GM12878 (cell line): ENCODE results near the gene SUFU. TPM values are rescaled to one million over a fixed set of nuclear protein-coding genes. Genes with fewer than 3 reads are reported as not detected.

Experiments
- ATAC-seq: fragments of 200-7000 bp; cut with Tn5 transposase; 3 replicates; pipeline ENCODE4 v1.9.1; 2020; ENCODE audit warnings: mild to moderate bottlenecking, moderate library complexity
- BruUV-seq: library from RNA; stranded (reverse); fragments of 400-500 nt; replicated peaks from 2 replicates; lab custom pipeline; 2021; lab: Mats Ljungman, UMichigan
- CTCF ChIA-PET: fragments of 300-600 bp; sonication (Branson Sonifier 250); formaldehyde crosslinking; extraction: SDS; loops from one replicate; lab custom pipeline; 2021; ENCODE audit warnings: inconsistent platforms; lab: Yijun Ruan, JAX
- POLR2A ChIA-PET: fragments of 350-600 bp; formaldehyde crosslinking; extraction: SDS; loops from one replicate; lab custom pipeline; 2021; ENCODE audit warnings: inconsistent platforms; lab: Charles Lee
- RAD21 ChIA-PET: fragments of 300-600 bp; sonication (Branson Sonifier 250); formaldehyde crosslinking; loops from one replicate; lab custom pipeline; 2023; ENCODE audit warnings: antibody characterized with exemption; ENCODE audit not compliant: unreplicated experiment; lab: Charles Lee
- SMC1A ChIA-PET: fragments of 300-600 bp; sonication (Branson Sonifier 250); formaldehyde crosslinking; loops from one replicate; lab custom pipeline; 2023; ENCODE audit not compliant: unreplicated experiment, uncharacterized antibody; lab: Charles Lee
- DNase-seq: peaks from one replicate; pipeline ENCODE4 v3.0.0-alpha.2; 2011; ENCODE audit warnings: low read depth, low spot score
- FAIRE-seq: peaks from 3 replicates; lab custom pipeline; 2011; peaks lifted over from hg19 to GRCh38; lab: Jason Lieb, UNC
- H2AFZ ChIP-seq: 2 replicates; pipeline ENCODE4 v1.6.0; 2011; ENCODE audit warnings: low read depth, low read length, control low read depth; ENCODE audit not compliant: control insufficient read depth
- H3K27ac ChIP-seq: 2 replicates; pipeline ENCODE4 v1.5.1; 2011; ENCODE audit warnings: control low read depth; ENCODE audit not compliant: control insufficient read depth, insufficient read depth
- H3K27me3 ChIP-seq, 2 experiments: replicated peaks in 1 of 2; 2 replicates each; pipeline versions ENCODE4 v1.6.0 to v1.6.1; 2011; ENCODE audit warnings: low read length in 1 of 2; ENCODE audit not compliant: control insufficient read depth in 2 of 2, insufficient read depth in 2 of 2
- H3K36me3 ChIP-seq, 2 experiments: 2 replicates each; pipeline ENCODE4 v1.5.1; 2011; ENCODE audit warnings: low read length in 1 of 2; ENCODE audit not compliant: control insufficient read depth in 2 of 2, insufficient read depth in 2 of 2
- H3K4me1 ChIP-seq: 2 replicates; pipeline ENCODE4 v1.6.1; 2011; ENCODE audit warnings: mild to moderate bottlenecking, low read length, moderate library complexity, mixed read lengths; ENCODE audit not compliant: control insufficient read depth, insufficient read depth
- H3K4me2 ChIP-seq: 2 replicates; pipeline ENCODE4 v1.6.0; 2011; ENCODE audit warnings: control low read depth; ENCODE audit not compliant: control insufficient read depth, insufficient read depth
- H3K4me3 ChIP-seq: fragments of 200-600 bp; sonication (generic); 2 replicates; pipeline ENCODE4 v1.5.1; 2016
- H3K79me2 ChIP-seq: 2 replicates; pipeline ENCODE4 v1.6.0; 2011; ENCODE audit warnings: low read length; ENCODE audit not compliant: control insufficient read depth, insufficient read depth
- H3K9ac ChIP-seq: 2 replicates; pipeline ENCODE4 v1.8.0; 2011; ENCODE audit warnings: low read length, control low read depth, mixed read lengths; ENCODE audit not compliant: control insufficient read depth, insufficient read depth
- H3K9me3 ChIP-seq: replicated peaks from 3 replicates; pipeline ENCODE4 v1.5.1; 2011; ENCODE audit warnings: mild to moderate bottlenecking, low read length; ENCODE audit not compliant: control insufficient read depth, insufficient read depth
- H4K20me1 ChIP-seq: 2 replicates; pipeline ENCODE4 v1.6.0; 2011; ENCODE audit not compliant: control insufficient read depth, insufficient read depth
- BRCA1 ChIP-seq: IDR thresholded peaks from 2 replicates; pipeline ENCODE4 v1.6.1; 2011; ENCODE audit warnings: low read depth, low read length, improper control_type of control experiment
- CHD1 ChIP-seq: IDR thresholded peaks from 2 replicates; pipeline ENCODE4 v1.6.1; 2012; ENCODE audit warnings: low read depth, low read length, improper control_type of control experiment
- IKZF1 ChIP-seq: fragments of 450-650 bp; conservative IDR thresholded peaks from 2 replicates; pipeline ENCODE4 v1.6.1; 2017; ENCODE audit warnings: antibody characterized with exemption, mild to moderate bottlenecking
- NBN ChIP-seq: fragments of 450-650 bp; IDR thresholded peaks from 2 replicates; pipeline ENCODE4 v1.6.1; 2016
- NFXL1 ChIP-seq: fragments of 450-650 bp; IDR thresholded peaks from 2 replicates; pipeline ENCODE4 v1.6.1; 2017; ENCODE audit warnings: antibody characterized with exemption, mild to moderate bottlenecking, borderline replicate concordance
- NRF1 ChIP-seq: conservative IDR thresholded peaks from 2 replicates; pipeline ENCODE4 v1.6.1; 2011; ENCODE audit warnings: mild to moderate bottlenecking, low read depth, low read length, improper control_type of control experiment
- PAX8 ChIP-seq: fragments of 450-650 bp; IDR thresholded peaks from 2 replicates; pipeline ENCODE4 v1.6.1; 2017; ENCODE audit warnings: mild to moderate bottlenecking, moderate library complexity
- RB1 ChIP-seq: fragments of 450-650 bp; formaldehyde crosslinking; IDR thresholded peaks from 2 replicates; pipeline ENCODE4 v1.6.1; 2017; ENCODE audit warnings: mild to moderate bottlenecking, borderline replicate concordance
- RCOR1 ChIP-seq: conservative IDR thresholded peaks from 2 replicates; pipeline ENCODE4 v1.6.1; 2012; ENCODE audit warnings: low read depth, low read length, improper control_type of control experiment
- RELA ChIP-seq: fragments of 450-650 bp; IDR thresholded peaks from 2 replicates; pipeline ENCODE4 v1.8.0; 2014; ENCODE audit warnings: borderline replicate concordance; ENCODE audit not compliant: partially characterized antibody
- SIX5 ChIP-seq: IDR thresholded peaks from 2 replicates; pipeline ENCODE4 v1.6.1; 2011; ENCODE audit warnings: mild to moderate bottlenecking, low read depth, low read length, moderate library complexity; ENCODE audit not compliant: severe bottlenecking
- ZNF622 ChIP-seq: fragments of 450-650 bp; IDR thresholded peaks from 2 replicates; pipeline ENCODE4 v1.6.1; 2017; ENCODE audit warnings: mild to moderate bottlenecking, inconsistent platforms
- WGBS: methylation state at CpG from one replicate; pipeline ENCODE4 v1.1.6; 2016; ENCODE audit warnings: low lambda C conversion rate; ENCODE audit not compliant: insufficient replicate concordance, insufficient coverage; ENCODE audit errors: missing lambda C conversion rate; 5-methylcytosine and 5-hydroxymethylcytosine counted together
- in situ Hi-C: fragments of 300-500 bp; cut with MboI; formaldehyde crosslinking; loops from 9 replicates; pipeline ENCODE4 v1.14.3; 2018; ENCODE audit warnings: mixed read lengths
- intact Hi-C: fragments of 100-400 bp; cut with micrococcal nuclease; formaldehyde crosslinking; loops from one replicate; pipeline ENCODE4 v1.14.2; 2022; ENCODE audit not compliant: unreplicated experiment
- polyA plus RNA-seq, 11 experiments: library from polyadenylated mRNA; depleted of rRNA in 4 of 11; unstranded in 6 of 11; stranded (reverse) in 5 of 11; fragments of >200 nt; fragmentation: Nextera tagmentation in 4 of 11; fragmentation: Illumina TruSeq in 1 of 11; extraction: Ambion mirVana in 4 of 11; extraction: Trizol in 1 of 11; gene quantifications; 1 replicate in 1 of 11; 2 replicates in 10 of 11; pipeline versions ENCODE4 v1.2.1 to v1.2.3, GENCODE V29; 2011 to 2016; ENCODE audit warnings: inconsistent platforms in 2 of 11, missing spikeins in 2 of 11, low read depth in 1 of 11
- total RNA-seq, 4 experiments: library from RNA; depleted of rRNA in 3 of 4; stranded (reverse); fragments of >200 nt in 3 of 4; fragmentation: Illumina TruSeq in 1 of 4; extraction: Trizol in 1 of 4; gene quantifications; 2 replicates each; pipeline versions ENCODE4 v1.2.1 to v1.2.3, GENCODE V29; 2013 to 2021
- TF ChIP-seq, protein P1 (sequence below): fragments of 450-650 bp; conservative IDR thresholded peaks from 2 replicates; pipeline ENCODE4 v1.6.1; 2017; ENCODE audit warnings: mild to moderate bottlenecking, moderate library complexity
- TF ChIP-seq, protein P2 (sequence below): fragments of 450-650 bp; IDR thresholded peaks from 2 replicates; pipeline ENCODE4 v1.6.1; 2017; ENCODE audit warnings: mild to moderate bottlenecking
- TF ChIP-seq, protein P3 (sequence below): fragments of 450-650 bp; IDR thresholded peaks from 2 replicates; pipeline ENCODE4 v1.6.1; 2017; ENCODE audit warnings: antibody characterized with exemption, mild to moderate bottlenecking, moderate library complexity

The SUFU gene
- total and polyA plus RNA-seq, 10 of the 15 experiments (the other 5 are each of a cell fraction or from before 2014, with no cell fraction given): 0.68 to 7.7 (median 2.4) TPM

DNA sequence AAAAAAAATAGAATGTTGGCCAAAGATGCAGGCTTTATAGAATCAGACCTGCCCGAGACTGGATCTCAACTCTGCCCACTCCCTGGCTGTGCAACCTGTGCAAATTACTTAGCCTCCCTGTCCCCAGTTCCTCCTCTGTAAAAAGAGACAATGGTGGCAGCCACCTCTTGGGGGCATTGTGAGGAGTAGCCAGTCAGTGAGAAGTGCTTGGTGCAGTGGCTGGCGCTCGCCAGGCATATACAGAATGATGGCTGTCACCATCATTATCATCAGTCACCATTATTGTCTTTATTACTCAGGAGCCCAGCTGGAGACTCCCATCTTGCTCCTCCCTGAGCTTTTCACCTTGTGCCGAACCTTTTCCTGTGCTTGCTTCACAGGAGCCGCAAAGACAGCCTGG, 111.1 kb downstream of the SUFU start:
- ATAC-seq: no peak
- 96% methylated on average over 5 of the region's 5 CpGs for WGBS
- RAD21 ChIA-PET: interaction anchor here (0.6 to 1.6 kb wide), 3 partner anchors 30 to 110 kb away, joined by 3 to 5 read pairs (median 3); partner anchors contain the start of gene TRIM8
- Histone ChIP-seq H3K36me3 (peaks cover 2 to 5% of the 10 kb centered on the region in 2 experiments; a peak in 3 of 4 replicates), H3K4me2 (no peak overlapping the region), H3K79me2 (no peaks in the 10 kb centered on the region), H3K9ac (no peak overlapping the region), H3K9me3 (no peaks in the 10 kb centered on the region), H3K27me3 (no peaks in the 10 kb centered on the region), H3K27ac (no peak overlapping the region), H3K4me1 (0 out of 2 replicates have a peak, but pooled peaks cover 3% of the 10 kb centered on the region), H3K4me3 (no peak overlapping the region), H4K20me1 (0 out of 2 replicates have a peak, but pooled peaks cover 2% of the 10 kb centered on the region), H2AFZ (no peak overlapping the region)
- SMC1A ChIA-PET: interaction anchor here (0.8 to 1.3 kb wide), 3 partner anchors 10 to 60 kb away, joined by 3 to 4 read pairs (median 4); no protein-coding TSS in a partner anchor
- POLR2A ChIA-PET: interaction anchor here (1.0 kb wide), 1 partner anchor 13 kb away, joined by 3 read pairs; no protein-coding TSS in a partner anchor
- in situ Hi-C loops: no loop called here
- FAIRE-seq: no peak
- intact Hi-C loops: no loop called here
- no peak for DNase-seq
- CTCF ChIA-PET: interaction anchor here (0.9 to 3.1 kb wide), 2 partner anchors 27 to 60 kb away, joined by 4 to 15 read pairs; no protein-coding TSS in a partner anchor
- no TSS peak for BruUV-seq
- no peak for TF ChIP-seq CHD1
- TF ChIP-seq, protein P1, sequence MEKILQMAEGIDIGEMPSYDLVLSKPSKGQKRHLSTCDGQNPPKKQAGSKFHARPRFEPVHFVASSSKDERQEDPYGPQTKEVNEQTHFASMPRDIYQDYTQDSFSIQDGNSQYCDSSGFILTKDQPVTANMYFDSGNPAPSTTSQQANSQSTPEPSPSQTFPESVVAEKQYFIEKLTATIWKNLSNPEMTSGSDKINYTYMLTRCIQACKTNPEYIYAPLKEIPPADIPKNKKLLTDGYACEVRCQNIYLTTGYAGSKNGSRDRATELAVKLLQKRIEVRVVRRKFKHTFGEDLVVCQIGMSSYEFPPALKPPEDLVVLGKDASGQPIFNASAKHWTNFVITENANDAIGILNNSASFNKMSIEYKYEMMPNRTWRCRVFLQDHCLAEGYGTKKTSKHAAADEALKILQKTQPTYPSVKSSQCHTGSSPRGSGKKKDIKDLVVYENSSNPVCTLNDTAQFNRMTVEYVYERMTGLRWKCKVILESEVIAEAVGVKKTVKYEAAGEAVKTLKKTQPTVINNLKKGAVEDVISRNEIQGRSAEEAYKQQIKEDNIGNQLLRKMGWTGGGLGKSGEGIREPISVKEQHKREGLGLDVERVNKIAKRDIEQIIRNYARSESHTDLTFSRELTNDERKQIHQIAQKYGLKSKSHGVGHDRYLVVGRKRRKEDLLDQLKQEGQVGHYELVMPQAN: no peak
- TF ChIP-seq RCOR1: no peak
- no peak for TF ChIP-seq ZNF622
- no peak for TF ChIP-seq NFXL1
- TF ChIP-seq, protein P2, sequence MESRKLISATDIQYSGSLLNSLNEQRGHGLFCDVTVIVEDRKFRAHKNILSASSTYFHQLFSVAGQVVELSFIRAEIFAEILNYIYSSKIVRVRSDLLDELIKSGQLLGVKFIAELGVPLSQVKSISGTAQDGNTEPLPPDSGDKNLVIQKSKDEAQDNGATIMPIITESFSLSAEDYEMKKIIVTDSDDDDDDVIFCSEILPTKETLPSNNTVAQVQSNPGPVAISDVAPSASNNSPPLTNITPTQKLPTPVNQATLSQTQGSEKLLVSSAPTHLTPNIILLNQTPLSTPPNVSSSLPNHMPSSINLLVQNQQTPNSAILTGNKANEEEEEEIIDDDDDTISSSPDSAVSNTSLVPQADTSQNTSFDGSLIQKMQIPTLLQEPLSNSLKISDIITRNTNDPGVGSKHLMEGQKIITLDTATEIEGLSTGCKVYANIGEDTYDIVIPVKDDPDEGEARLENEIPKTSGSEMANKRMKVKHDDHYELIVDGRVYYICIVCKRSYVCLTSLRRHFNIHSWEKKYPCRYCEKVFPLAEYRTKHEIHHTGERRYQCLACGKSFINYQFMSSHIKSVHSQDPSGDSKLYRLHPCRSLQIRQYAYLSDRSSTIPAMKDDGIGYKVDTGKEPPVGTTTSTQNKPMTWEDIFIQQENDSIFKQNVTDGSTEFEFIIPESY: no peak
- no peak for TF ChIP-seq SIX5
- no peak for TF ChIP-seq IKZF1
- TF ChIP-seq, protein P3, sequence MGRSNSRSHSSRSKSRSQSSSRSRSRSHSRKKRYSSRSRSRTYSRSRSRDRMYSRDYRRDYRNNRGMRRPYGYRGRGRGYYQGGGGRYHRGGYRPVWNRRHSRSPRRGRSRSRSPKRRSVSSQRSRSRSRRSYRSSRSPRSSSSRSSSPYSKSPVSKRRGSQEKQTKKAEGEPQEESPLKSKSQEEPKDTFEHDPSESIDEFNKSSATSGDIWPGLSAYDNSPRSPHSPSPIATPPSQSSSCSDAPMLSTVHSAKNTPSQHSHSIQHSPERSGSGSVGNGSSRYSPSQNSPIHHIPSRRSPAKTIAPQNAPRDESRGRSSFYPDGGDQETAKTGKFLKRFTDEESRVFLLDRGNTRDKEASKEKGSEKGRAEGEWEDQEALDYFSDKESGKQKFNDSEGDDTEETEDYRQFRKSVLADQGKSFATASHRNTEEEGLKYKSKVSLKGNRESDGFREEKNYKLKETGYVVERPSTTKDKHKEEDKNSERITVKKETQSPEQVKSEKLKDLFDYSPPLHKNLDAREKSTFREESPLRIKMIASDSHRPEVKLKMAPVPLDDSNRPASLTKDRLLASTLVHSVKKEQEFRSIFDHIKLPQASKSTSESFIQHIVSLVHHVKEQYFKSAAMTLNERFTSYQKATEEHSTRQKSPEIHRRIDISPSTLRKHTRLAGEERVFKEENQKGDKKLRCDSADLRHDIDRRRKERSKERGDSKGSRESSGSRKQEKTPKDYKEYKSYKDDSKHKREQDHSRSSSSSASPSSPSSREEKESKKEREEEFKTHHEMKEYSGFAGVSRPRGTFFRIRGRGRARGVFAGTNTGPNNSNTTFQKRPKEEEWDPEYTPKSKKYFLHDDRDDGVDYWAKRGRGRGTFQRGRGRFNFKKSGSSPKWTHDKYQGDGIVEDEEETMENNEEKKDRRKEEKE: no peak
- no peak for TF ChIP-seq RELA
- no peak for TF ChIP-seq BRCA1
- no peak for TF ChIP-seq RB1
- TF ChIP-seq PAX8: no peak
- TF ChIP-seq NBN: no peak
- TF ChIP-seq NRF1: no peak
